Calu3 (cell line): ENCODE data around the gene LIG4. TPM values are rescaled to one million over a fixed set of nuclear protein-coding genes. Genes with fewer than 3 reads are reported as not detected.
"Not testable (repeated sequence)": the region's sequence is repeated elsewhere in the genome, so short reads cannot be mapped to it uniquely, and the experiment has no call there.

ENCODE experiments used
- BruUV-seq: library from RNA; stranded (reverse); fragments of 400-500 nt; replicated peaks from 2 replicates; lab custom pipeline; 2021; lab: Mats Ljungman, UMichigan
- CTCF ChIA-PET: fragments of 300-600 bp; sonication (Branson Sonifier 250); formaldehyde crosslinking; loops from one replicate; lab custom pipeline; 2022; ENCODE audit warnings: antibody characterized with exemption; lab: Charles Lee
- DNase-seq: peaks from one replicate; pipeline ENCODE4 v3.0.0; 2022
- H3K27ac Mint-ChIP-seq: one replicate; pipeline ENCODE4 v1.8.0; 2022; ENCODE audit warnings: mixed read lengths; ENCODE audit not compliant: unreplicated experiment
- H3K27me3 Mint-ChIP-seq: one replicate; pipeline ENCODE4 v1.8.0; 2022; ENCODE audit warnings: mixed read lengths; ENCODE audit not compliant: unreplicated experiment
- H3K36me3 Mint-ChIP-seq: one replicate; pipeline ENCODE4 v1.8.0; 2022; ENCODE audit warnings: mild to moderate bottlenecking, moderate library complexity, mixed read lengths; ENCODE audit not compliant: insufficient read depth, unreplicated experiment
- H3K4me1 Mint-ChIP-seq: one replicate; pipeline ENCODE4 v1.8.0; 2022; ENCODE audit warnings: mild to moderate bottlenecking, low read depth, mixed read lengths; ENCODE audit not compliant: unreplicated experiment
- H3K4me3 Mint-ChIP-seq: one replicate; pipeline ENCODE4 v1.8.0; 2022; ENCODE audit warnings: mild to moderate bottlenecking, low read depth, moderate library complexity, mixed read lengths; ENCODE audit not compliant: unreplicated experiment
- H3K9me3 Mint-ChIP-seq: one replicate; pipeline ENCODE4 v1.8.0; 2022; ENCODE audit warnings: low read depth, mixed read lengths; ENCODE audit not compliant: unreplicated experiment
- intact Hi-C: fragments of 100-400 bp; cut with micrococcal nuclease; formaldehyde crosslinking; loops from one replicate; pipeline ENCODE4 v1.10.0; 2022; ENCODE audit not compliant: unreplicated experiment
- total RNA-seq: library from RNA; stranded (reverse); gene quantifications from 2 replicates; pipeline ENCODE4 v1.2.3, GENCODE V29; 2022
- TF ChIP-seq, protein P1 (sequence below): fragments of 200-600 bp; IDR thresholded peaks from one replicate; pipeline ENCODE4 v1.8.0; 2022; ENCODE audit warnings: antibody characterized with exemption; ENCODE audit not compliant: unreplicated experiment

Gene LIG4
- total RNA-seq, 1 experiment from 2014 or later, result 2.7 TPM

DNA sequence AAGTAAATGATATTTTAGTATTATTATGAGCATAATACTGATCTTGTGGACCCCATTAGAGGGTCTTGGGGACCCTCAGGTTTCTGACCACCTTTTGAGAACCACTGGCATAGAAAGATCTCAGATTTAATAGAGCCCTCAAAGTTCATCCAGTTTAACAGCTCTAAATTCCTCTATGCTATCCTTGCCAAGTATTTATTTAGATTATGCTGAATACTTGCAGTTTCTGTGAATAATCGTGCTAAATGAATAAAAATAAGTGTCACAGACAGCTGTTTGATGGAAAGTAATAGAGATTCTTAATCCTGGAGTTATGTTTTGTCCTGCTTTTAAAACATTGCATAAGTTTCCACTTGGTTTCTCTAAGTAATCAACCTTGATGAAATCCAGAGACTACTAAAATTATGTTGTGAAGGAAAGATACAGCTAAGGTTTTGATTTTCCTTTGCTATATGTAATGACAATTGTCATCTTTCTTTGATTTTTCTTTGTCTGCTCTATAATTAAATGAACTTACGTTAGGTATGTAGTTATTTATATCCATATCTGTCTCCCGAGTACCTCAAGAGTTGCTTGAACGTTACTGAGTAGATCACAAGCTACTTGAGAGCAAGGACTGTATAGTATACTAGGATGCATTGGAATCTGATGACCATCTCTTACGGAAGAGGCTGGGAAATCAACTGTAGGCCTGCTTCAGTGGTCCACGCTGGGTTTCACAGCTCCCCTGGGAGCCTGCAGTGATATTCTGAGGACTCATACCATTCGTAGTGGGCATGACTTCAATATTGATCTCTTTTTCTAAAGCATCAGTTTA, 8.6 kb upstream of the LIG4 start:
- Mint-ChIP-seq H3K27me3 (no peaks in the 10 kb centered on the region), H3K36me3 (no peaks in the 10 kb centered on the region), H3K27ac (no peak overlapping the region), H3K4me3 (no peak overlapping the region), H3K4me1 (peaks cover 9% of the 10 kb centered on the region), H3K9me3 (no peaks in the 10 kb centered on the region)
- CTCF ChIA-PET, result no interaction called here
- DNase-seq, result no peak
- no TSS peak for BruUV-seq
- TF ChIP-seq, protein P1, sequence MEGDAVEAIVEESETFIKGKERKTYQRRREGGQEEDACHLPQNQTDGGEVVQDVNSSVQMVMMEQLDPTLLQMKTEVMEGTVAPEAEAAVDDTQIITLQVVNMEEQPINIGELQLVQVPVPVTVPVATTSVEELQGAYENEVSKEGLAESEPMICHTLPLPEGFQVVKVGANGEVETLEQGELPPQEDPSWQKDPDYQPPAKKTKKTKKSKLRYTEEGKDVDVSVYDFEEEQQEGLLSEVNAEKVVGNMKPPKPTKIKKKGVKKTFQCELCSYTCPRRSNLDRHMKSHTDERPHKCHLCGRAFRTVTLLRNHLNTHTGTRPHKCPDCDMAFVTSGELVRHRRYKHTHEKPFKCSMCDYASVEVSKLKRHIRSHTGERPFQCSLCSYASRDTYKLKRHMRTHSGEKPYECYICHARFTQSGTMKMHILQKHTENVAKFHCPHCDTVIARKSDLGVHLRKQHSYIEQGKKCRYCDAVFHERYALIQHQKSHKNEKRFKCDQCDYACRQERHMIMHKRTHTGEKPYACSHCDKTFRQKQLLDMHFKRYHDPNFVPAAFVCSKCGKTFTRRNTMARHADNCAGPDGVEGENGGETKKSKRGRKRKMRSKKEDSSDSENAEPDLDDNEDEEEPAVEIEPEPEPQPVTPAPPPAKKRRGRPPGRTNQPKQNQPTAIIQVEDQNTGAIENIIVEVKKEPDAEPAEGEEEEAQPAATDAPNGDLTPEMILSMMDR, result no peak
- intact Hi-C loops, result loop anchor here (10.0 kb wide), 1 partner anchor 671 kb away; no protein-coding TSS in a partner anchor

DNA sequence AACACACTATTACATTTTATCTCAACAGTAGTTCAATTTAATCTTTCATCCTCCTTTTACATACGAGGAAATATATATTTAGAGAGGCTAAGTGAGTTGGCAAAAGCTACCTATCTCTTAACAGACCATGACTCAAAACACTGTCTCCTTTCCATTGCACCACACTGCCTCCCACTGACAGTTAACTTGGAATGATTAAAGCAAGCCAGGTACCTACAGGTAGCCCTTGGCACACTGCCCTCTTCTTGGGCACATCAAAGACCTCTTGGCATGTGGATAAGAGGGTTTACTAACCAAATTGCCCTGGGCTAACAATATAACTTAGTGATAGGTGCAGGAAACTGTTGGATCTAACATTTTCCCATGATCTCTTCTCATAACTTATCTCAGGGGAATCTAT, 4.7 kb upstream of the LIG4 start:
- Mint-ChIP-seq H3K4me1 (peaks cover 3% of the 10 kb centered on the region), H3K36me3 (peaks cover 16% of the 10 kb centered on the region), H3K4me3 (peak overlapping the region; percentile 93), H3K9me3 (no peaks in the 10 kb centered on the region), H3K27ac (no peak overlapping the region), H3K27me3 (no peaks in the 10 kb centered on the region)
- intact Hi-C loops, result loop anchor here (10.0 kb wide), 1 partner anchor 675 kb away; no protein-coding TSS in a partner anchor
- TF ChIP-seq, protein P1, result no peak
- no TSS peak for BruUV-seq
- CTCF ChIA-PET, result no interaction called here
- DNase-seq, result no peak

DNA sequence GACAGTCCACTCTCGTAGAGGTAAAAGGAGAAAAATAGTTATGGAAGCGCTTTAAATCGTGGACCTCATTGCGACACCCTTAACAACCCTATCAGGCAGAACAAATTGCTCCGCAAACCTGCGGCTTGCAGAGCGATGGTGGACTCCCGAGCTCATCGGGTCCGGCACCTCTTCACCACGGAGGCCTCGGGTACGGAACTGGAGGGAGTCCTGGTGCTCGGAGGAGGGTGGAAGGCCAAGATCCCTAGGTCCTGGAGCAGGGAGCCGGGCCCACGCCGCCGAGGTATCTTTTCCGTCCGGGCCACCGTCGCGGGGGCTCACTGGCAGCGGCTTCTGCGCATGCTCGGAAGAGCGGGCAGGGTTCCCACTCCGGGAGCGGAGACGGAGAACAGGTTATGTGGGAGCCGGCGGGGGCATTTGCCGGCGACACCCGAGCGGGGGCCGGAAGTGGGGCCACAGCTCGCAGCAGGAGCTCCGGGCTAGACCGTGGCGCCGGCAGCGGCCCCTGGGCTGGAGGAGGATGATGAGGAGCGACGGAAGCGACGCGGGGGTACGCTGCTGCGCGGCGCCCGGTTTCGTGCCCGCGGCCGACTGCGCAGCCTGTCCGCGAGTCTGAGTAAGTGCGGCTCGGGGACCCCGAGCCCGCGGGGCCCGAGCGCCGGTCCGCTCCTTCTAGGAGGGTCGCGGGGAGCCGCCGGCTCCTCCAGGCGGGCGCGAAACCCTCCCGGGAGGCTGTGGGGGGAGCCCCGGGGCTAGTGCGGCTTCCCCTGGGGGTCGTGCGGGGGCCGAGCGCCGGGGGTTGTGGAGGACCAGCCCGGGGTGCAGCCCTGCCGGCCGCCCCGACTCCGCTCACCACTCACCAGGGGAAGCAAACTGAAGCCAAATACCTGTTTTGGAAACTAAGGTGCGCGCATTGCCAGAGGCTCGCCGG, 3.0 kb upstream of the LIG4 start, which contains the start of gene ABHD13:
TSS of gene ABHD13 (plus strand) at position 349 of the 931 bp plus-strand sequence. CDS start 10,827 bp downstream, outside the sequence.
- intact Hi-C loops, result no loop called here

DNA sequence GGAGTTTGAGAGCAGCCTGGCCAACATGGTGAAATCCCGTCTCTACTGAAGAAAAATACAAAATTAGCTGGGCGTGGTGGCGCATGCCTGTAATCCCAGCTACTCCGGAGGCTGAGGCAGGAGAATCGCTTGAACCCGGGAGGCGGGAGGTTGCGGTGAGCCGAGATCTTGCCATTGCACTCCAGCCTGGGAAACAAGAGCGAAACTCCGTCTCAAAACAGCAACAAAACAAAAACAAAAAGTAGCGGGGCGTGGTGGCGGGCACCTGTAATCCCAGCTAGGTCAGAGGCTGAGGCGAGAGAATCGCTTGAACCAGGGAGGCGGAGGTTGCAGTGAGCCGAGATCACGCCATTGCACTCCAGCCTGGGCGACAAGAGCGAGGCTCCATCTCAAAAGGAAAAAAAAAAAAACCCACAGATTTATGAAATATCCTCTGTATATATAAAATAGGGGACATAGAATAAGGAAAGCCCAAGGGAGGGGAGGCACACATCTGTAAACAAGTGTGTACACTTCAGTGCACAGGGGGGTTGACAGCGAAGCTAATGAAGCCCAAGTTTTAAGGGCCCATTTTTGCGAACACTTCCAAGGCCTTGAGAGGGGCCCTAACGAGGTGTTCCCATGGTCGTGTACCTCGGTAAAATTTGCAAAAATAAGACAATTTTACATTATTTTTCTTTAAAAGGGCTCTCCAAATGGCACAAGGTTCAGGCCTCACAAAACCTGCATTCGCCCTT, 2.1 kb upstream of the LIG4 start:
- BruUV-seq, result TSS peak; percentile 79
- H3K4me1 Mint-ChIP-seq, CTCF ChIA-PET, H3K27me3 Mint-ChIP-seq, H3K9me3 Mint-ChIP-seq, intact Hi-C loops, DNase-seq: not testable (repeated sequence)
- Mint-ChIP-seq H3K36me3 (peaks cover 16% of the 10 kb centered on the region), H3K4me3 (peak overlapping the region; percentile 93), H3K27ac (peak overlapping the region; percentile 80)

More for the DNA sequence above, 3.0 kb upstream of the LIG4 start, which contains the start of gene ABHD13:
- TF ChIP-seq, protein P1, result no peak
- no peaks in the 10 kb centered on the region for H3K27me3 Mint-ChIP-seq
- DNase-seq, result peak; percentile 80
- H3K27ac Mint-ChIP-seq, result peak within 1 kb of the TSS; percentile 80
- CTCF ChIA-PET, result no interaction called here
- H3K4me3 Mint-ChIP-seq, result peak within 1 kb of the TSS; percentile 93
- no peaks in the 10 kb centered on the region for H3K4me1 Mint-ChIP-seq
- BruUV-seq, result no TSS peak
- no peaks in the 10 kb centered on the region for H3K9me3 Mint-ChIP-seq
- peaks cover 16% of the 10 kb centered on the region for H3K36me3 Mint-ChIP-seq
